Neural cell (in vitro differentiated cells): ENCODE results near the gene ADRM1. TPM values are rescaled to one million over a fixed set of nuclear protein-coding genes. Genes with fewer than 3 reads are reported as not detected.

ENCODE experiments used
- H2AFZ ChIP-seq: fragments of 200-600, 300-800 bp; sonication (generic), shearing (Covaris generic); 2 replicates; pipeline ENCODE4 v1.6.0; 2014; ENCODE audit warnings: low read depth, mild to moderate bottlenecking, antibody characterized with exemption, low read length, moderate library complexity
- H3F3A ChIP-seq: fragments of 200-600 bp; shearing (Covaris generic); 2 replicates; pipeline ENCODE4 v1.6.1; 2016; ENCODE audit warnings: mild to moderate bottlenecking, moderate library complexity, mixed read lengths, antibody characterized with exemption, low read length; ENCODE audit not compliant: insufficient read depth, poor library complexity, severe bottlenecking
- H3K27ac ChIP-seq: fragments of 200-600, 300-800 bp; sonication (generic), shearing (Covaris generic); 2 replicates; pipeline ENCODE4 v1.5.1; 2014; ENCODE audit warnings: mild to moderate bottlenecking, low read length, moderate library complexity
- H3K27me3 ChIP-seq: fragments of 300-800, 200-600 bp; sonication (generic), shearing (Covaris generic); 2 replicates; pipeline ENCODE4 v1.6.0; 2014; ENCODE audit warnings: mild to moderate bottlenecking, low read depth, low read length, moderate library complexity; ENCODE audit not compliant: insufficient read depth
- H3K36me3 ChIP-seq: fragments of 300-800, 200-600 bp; sonication (generic), shearing (Covaris generic); 2 replicates; pipeline ENCODE4 v1.5.1; 2014; ENCODE audit warnings: mild to moderate bottlenecking, antibody characterized with exemption, low read length, moderate library complexity; ENCODE audit not compliant: insufficient read depth
- H3K4me2 ChIP-seq: fragments of 300-800, 200-600 bp; sonication (generic), shearing (Covaris generic); 2 replicates; pipeline ENCODE4 v1.6.0; 2014; ENCODE audit warnings: mild to moderate bottlenecking, low read length
- H3K4me3 ChIP-seq: fragments of 300-800, 200-600 bp; sonication (generic), shearing (Covaris generic); 2 replicates; pipeline ENCODE4 v1.5.1; 2014; ENCODE audit warnings: mild to moderate bottlenecking, low read length, moderate library complexity
- H3K79me2 ChIP-seq: fragments of 200-600 bp; shearing (Covaris generic); replicated peaks from 2 replicates; pipeline ENCODE4 v1.6.0; 2014; ENCODE audit warnings: mild to moderate bottlenecking, low read length, moderate library complexity; ENCODE audit not compliant: insufficient read depth
- H3K9ac ChIP-seq: fragments of 300-800, 200-600 bp; sonication (generic), shearing (Covaris generic); 2 replicates; pipeline ENCODE4 v1.6.1; 2016; ENCODE audit warnings: mild to moderate bottlenecking, low read length, mixed read lengths
- H3K9me2 ChIP-seq: fragments of 200-600 bp; shearing (Covaris generic); 2 replicates; pipeline ENCODE4 v1.6.1; 2016; ENCODE audit warnings: mild to moderate bottlenecking, low read length, mixed read lengths; ENCODE audit not compliant: insufficient read depth
- H3K9me3 ChIP-seq: fragments of 200-600, 300-800 bp; sonication (generic), shearing (Covaris generic); 2 replicates; pipeline ENCODE4 v1.6.1; 2016; ENCODE audit warnings: mild to moderate bottlenecking, mixed run types, low read length, moderate library complexity, mixed read lengths
- H4K20me1 ChIP-seq: fragments of 200-600 bp; shearing (Covaris generic); 2 replicates; pipeline ENCODE4 v1.6.1; 2016; ENCODE audit warnings: mild to moderate bottlenecking, mixed run types; ENCODE audit not compliant: insufficient read depth
- EP300 ChIP-seq: fragments of 450-650 bp; conservative IDR thresholded peaks from 2 replicates; pipeline ENCODE4 v1.6.1; 2014; ENCODE audit warnings: antibody characterized with exemption, mild to moderate bottlenecking, moderate library complexity; ENCODE audit not compliant: poor library complexity, severe bottlenecking
- EZH2 ChIP-seq: fragments of 200-600, 300-800 bp; shearing (Covaris generic), sonication (generic); IDR thresholded peaks from 2 replicates; pipeline ENCODE4 v1.6.1; 2014; ENCODE audit warnings: antibody characterized with exemption, low read length, borderline replicate concordance, mild to moderate bottlenecking; ENCODE audit not compliant: insufficient read depth, poor library complexity, severe bottlenecking
- MXI1 ChIP-seq: fragments of 450-650 bp; conservative IDR thresholded peaks from 2 replicates; pipeline ENCODE4 v1.6.1; 2014; ENCODE audit warnings: antibody characterized with exemption, mild to moderate bottlenecking; ENCODE audit not compliant: poor library complexity, severe bottlenecking
- POLR2AphosphoS5 ChIP-seq: IDR thresholded peaks from 2 replicates; pipeline ENCODE4 v1.6.1; 2012
- RAD21 ChIP-seq: fragments of 450-650 bp; conservative IDR thresholded peaks from 2 replicates; pipeline ENCODE4 v1.6.1; 2014; ENCODE audit warnings: antibody characterized with exemption, mild to moderate bottlenecking, moderate library complexity
- REST ChIP-seq: IDR thresholded peaks from 2 replicates; pipeline ENCODE4 v1.6.1; 2012; ENCODE audit warnings: borderline replicate concordance
- SMC3 ChIP-seq: fragments of 450-650 bp; conservative IDR thresholded peaks from 2 replicates; pipeline ENCODE4 v1.6.1; 2014; ENCODE audit warnings: antibody characterized with exemption, mild to moderate bottlenecking, moderate library complexity; ENCODE audit not compliant: poor library complexity
- TAF1 ChIP-seq: IDR thresholded peaks from 2 replicates; pipeline ENCODE4 v1.6.1; 2012; ENCODE audit warnings: low read depth
- polyA plus RNA-seq: library from polyadenylated mRNA; depleted of rRNA; stranded (reverse); fragments of >200 nt; gene quantifications from 2 replicates; pipeline ENCODE4 v1.2.3, GENCODE V29; 2014
- TF ChIP-seq, protein P1 (sequence below): fragments of 450-650 bp; IDR thresholded peaks from 2 replicates; pipeline ENCODE4 v1.5.1; 2014; ENCODE audit warnings: antibody characterized with exemption, mild to moderate bottlenecking, moderate library complexity; ENCODE audit not compliant: poor library complexity, severe bottlenecking

The ADRM1 gene
- polyA plus RNA-seq, 1 donor from 2014 or later = 111 TPM

DNA sequence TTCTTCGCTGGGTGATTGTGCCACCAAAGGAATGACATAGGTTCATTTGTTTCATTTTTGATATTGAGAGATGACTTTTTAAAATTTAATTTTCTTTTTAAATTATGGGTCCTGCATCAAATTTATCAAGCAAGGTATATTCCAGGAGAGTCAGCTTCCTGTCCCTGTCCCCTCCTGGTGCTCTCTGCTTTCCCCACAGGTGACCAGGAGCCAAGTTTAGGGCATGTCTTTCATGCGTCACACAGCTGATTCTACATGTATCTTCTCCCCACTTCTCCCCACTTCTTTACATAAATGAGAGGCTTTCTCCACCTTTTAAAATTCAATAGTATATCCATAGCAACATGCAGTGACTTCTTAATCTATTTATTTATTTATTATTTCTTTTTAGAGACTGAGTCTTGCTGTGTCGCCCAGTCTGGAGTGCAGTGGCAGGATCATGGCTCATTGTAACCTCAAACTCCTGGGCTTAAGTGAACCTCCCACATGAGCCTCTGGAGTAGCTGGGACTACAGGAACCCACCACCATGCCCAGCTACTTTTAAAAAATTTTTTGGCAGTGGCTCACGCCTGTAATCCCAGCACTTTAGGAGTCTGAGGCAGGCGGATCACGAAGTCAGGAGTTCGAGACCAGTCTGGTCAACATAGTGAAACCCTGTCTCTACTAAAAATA lies 34.4 kb upstream of the ADRM1 start:
- no peaks in the 10 kb centered on the region for H4K20me1 ChIP-seq
- no peaks in the 10 kb centered on the region for H3K36me3 ChIP-seq
- no peak overlapping the region for H2AFZ ChIP-seq
- H3K9me2 ChIP-seq = no peaks in the 10 kb centered on the region
- H3K4me3 ChIP-seq = no peak overlapping the region
- no peak overlapping the region for H3K9ac ChIP-seq
- H3K27me3 ChIP-seq = no peaks in the 10 kb centered on the region
- H3K27ac ChIP-seq = no peak overlapping the region
- no peak for TF ChIP-seq RAD21
- TF ChIP-seq POLR2AphosphoS5 = no peak
- no peak for TF ChIP-seq TAF1
- TF ChIP-seq, protein P1, sequence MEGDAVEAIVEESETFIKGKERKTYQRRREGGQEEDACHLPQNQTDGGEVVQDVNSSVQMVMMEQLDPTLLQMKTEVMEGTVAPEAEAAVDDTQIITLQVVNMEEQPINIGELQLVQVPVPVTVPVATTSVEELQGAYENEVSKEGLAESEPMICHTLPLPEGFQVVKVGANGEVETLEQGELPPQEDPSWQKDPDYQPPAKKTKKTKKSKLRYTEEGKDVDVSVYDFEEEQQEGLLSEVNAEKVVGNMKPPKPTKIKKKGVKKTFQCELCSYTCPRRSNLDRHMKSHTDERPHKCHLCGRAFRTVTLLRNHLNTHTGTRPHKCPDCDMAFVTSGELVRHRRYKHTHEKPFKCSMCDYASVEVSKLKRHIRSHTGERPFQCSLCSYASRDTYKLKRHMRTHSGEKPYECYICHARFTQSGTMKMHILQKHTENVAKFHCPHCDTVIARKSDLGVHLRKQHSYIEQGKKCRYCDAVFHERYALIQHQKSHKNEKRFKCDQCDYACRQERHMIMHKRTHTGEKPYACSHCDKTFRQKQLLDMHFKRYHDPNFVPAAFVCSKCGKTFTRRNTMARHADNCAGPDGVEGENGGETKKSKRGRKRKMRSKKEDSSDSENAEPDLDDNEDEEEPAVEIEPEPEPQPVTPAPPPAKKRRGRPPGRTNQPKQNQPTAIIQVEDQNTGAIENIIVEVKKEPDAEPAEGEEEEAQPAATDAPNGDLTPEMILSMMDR = no peak
- TF ChIP-seq MXI1 = no peak
- no peak for TF ChIP-seq EP300
- no peak for TF ChIP-seq EZH2
- no peak for TF ChIP-seq REST
- TF ChIP-seq SMC3 = no peak
- no peak overlapping the region for H3K4me2 ChIP-seq
- no peaks in the 10 kb centered on the region for H3F3A ChIP-seq
- H3K9me3 ChIP-seq = no peaks in the 10 kb centered on the region
- H3K79me2 ChIP-seq = no peaks in the 10 kb centered on the region

GRCh38 chr20:62269378-62269777 lies 33.4 kb upstream of the ADRM1 start:
- Histone ChIP-seq H3K9me3 (no peaks in the 10 kb centered on the region), H3K27ac (no peak overlapping the region), H4K20me1 (no peaks in the 10 kb centered on the region), H3K9ac (no peak overlapping the region), H3F3A (no peaks in the 10 kb centered on the region), H3K4me3 (no peak overlapping the region), H3K36me3 (no peaks in the 10 kb centered on the region), H3K4me2 (no peak overlapping the region), H3K27me3 (no peaks in the 10 kb centered on the region), H3K79me2 (no peaks in the 10 kb centered on the region), H3K9me2 (no peaks in the 10 kb centered on the region), H2AFZ (no peak overlapping the region)
- no peak for TF ChIP-seq RAD21
- TF ChIP-seq REST = no peak
- TF ChIP-seq EZH2 = no peak
- TF ChIP-seq, protein P1 = no peak
- no peak for TF ChIP-seq EP300
- TF ChIP-seq POLR2AphosphoS5 = no peak
- TF ChIP-seq TAF1 = no peak
- no peak for TF ChIP-seq SMC3
- TF ChIP-seq MXI1 = no peak
